Suprapubic skin (tissue), 4 donors: ENCODE data around the gene LRRTM4. TPM values are rescaled to one million over a fixed set of nuclear protein-coding genes. Genes with fewer than 3 reads are reported as not detected.

Source experiments
- DNase-seq, 2 donors: peaks; one replicate each; pipeline ENCODE4 v3.0.0-alpha.2; 2019; ENCODE audit warnings: low spot score in 2 of 2
- H3K27ac ChIP-seq: fragments of 200-600 bp; sonication (generic); one replicate; pipeline ENCODE4 v1.5.1; 2019
- H3K27me3 ChIP-seq: fragments of 200-600 bp; sonication (generic); one replicate; pipeline ENCODE4 v1.5.1; 2019
- H3K36me3 ChIP-seq: fragments of 200-600 bp; sonication (generic); one replicate; pipeline ENCODE4 v1.5.1; 2019
- H3K4me1 ChIP-seq: fragments of 200-600 bp; sonication (generic); one replicate; pipeline ENCODE4 v1.5.1; 2019
- H3K4me3 ChIP-seq: fragments of 200-600 bp; sonication (generic); one replicate; pipeline ENCODE4 v1.5.1; 2019; ENCODE audit warnings: mild to moderate bottlenecking
- H3K9me3 ChIP-seq: fragments of 200-600 bp; sonication (generic); one replicate; pipeline ENCODE4 v1.5.1; 2019
- EP300 ChIP-seq: sonication (generic); formaldehyde crosslinking; IDR thresholded peaks from one replicate; pipeline ENCODE4 v1.6.1; 2017; ENCODE audit warnings: antibody characterized with exemption
- POLR2A ChIP-seq, 2 donors: fragments of 450-650 bp; IDR thresholded peaks; one replicate each; pipeline ENCODE4 v1.6.1; 2017; ENCODE audit warnings: antibody characterized with exemption in 2 of 2, mild to moderate bottlenecking in 2 of 2, moderate library complexity in 2 of 2
- POLR2AphosphoS5 ChIP-seq, 3 donors: sonication (generic); formaldehyde crosslinking; IDR thresholded peaks; one replicate each; pipeline ENCODE4 v1.6.1; 2017; ENCODE audit warnings: antibody characterized with exemption in 3 of 3
- WGBS: methylation state at CpG from one replicate; pipeline ENCODE4 v1.1.5; 2018; 5-methylcytosine and 5-hydroxymethylcytosine counted together
- total RNA-seq, 4 donors: library from RNA; depleted of rRNA; stranded (reverse); fragments of >200 nt; gene quantifications; one replicate each; pipeline ENCODE4 v1.1.0, GENCODE V29; 2016
- TF ChIP-seq, protein P1 (sequence below), 2 donors: fragments of 200-600 bp in 1 of 2; fragments of 450-650 bp in 1 of 2; sonication (generic) in 1 of 2; IDR thresholded peaks; one replicate each; pipeline ENCODE4 v1.5.1; 2016 to 2019; ENCODE audit warnings: antibody characterized with exemption in 2 of 2, mild to moderate bottlenecking in 1 of 2, moderate library complexity in 1 of 2

The LRRTM4 gene
- total RNA-seq, 4 donors from 2014 or later, result not detected

- Histone ChIP-seq H3K4me3 (no peak overlapping the region), H3K4me1 (no peaks in the 10 kb centered on the region), H3K27ac (no peak overlapping the region), H3K9me3 (no peaks in the 10 kb centered on the region), H3K36me3 (no peaks in the 10 kb centered on the region), H3K27me3 (no peaks in the 10 kb centered on the region)
- no peak for DNase-seq
- WGBS, result 70% methylated on average over 1 of the region's 1 CpG
- TF ChIP-seq, protein P1, sequence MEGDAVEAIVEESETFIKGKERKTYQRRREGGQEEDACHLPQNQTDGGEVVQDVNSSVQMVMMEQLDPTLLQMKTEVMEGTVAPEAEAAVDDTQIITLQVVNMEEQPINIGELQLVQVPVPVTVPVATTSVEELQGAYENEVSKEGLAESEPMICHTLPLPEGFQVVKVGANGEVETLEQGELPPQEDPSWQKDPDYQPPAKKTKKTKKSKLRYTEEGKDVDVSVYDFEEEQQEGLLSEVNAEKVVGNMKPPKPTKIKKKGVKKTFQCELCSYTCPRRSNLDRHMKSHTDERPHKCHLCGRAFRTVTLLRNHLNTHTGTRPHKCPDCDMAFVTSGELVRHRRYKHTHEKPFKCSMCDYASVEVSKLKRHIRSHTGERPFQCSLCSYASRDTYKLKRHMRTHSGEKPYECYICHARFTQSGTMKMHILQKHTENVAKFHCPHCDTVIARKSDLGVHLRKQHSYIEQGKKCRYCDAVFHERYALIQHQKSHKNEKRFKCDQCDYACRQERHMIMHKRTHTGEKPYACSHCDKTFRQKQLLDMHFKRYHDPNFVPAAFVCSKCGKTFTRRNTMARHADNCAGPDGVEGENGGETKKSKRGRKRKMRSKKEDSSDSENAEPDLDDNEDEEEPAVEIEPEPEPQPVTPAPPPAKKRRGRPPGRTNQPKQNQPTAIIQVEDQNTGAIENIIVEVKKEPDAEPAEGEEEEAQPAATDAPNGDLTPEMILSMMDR (IDR thresholded peaks at IDR 0.05), result no peak
- TF ChIP-seq EP300, result no peak
- no peak for TF ChIP-seq POLR2A (IDR thresholded peaks at IDR 0.05)
Measured at GRCh38 chr2:76737607-76738006, 784.6 kb downstream of the LRRTM4 start.

DNA sequence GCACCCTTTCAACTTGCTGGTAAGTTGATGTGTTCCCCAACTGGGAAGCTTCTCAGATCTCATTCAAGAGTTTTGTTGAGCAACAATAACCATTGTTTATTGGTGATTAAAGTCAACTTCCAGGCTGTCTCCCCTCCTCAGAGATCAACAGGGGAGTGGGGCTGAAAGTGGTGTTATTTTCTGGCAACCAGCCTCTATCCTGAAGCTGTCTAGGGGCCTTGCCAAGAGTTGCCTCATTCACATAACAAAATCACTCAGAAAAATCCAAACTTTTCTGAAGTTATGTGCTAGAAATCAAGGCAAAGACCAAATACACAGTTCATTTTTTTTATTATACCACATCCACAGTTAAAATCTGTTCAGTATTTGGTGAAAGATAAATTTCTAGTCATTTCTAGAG lies 788.4 kb downstream of the LRRTM4 start:
- Histone ChIP-seq H3K27me3 (no peaks in the 10 kb centered on the region), H3K4me3 (no peak overlapping the region), H3K4me1 (no peaks in the 10 kb centered on the region), H3K9me3 (no peaks in the 10 kb centered on the region), H3K36me3 (no peaks in the 10 kb centered on the region), H3K27ac (no peak overlapping the region)
- TF ChIP-seq EP300 (no peak), POLR2AphosphoS5 (IDR thresholded peaks at IDR 0.05) (no peak), POLR2A (IDR thresholded peaks at IDR 0.05) (no peak)
- TF ChIP-seq, protein P1 (IDR thresholded peaks at IDR 0.05), result no peak
- DNase-seq, result no peak

DNA sequence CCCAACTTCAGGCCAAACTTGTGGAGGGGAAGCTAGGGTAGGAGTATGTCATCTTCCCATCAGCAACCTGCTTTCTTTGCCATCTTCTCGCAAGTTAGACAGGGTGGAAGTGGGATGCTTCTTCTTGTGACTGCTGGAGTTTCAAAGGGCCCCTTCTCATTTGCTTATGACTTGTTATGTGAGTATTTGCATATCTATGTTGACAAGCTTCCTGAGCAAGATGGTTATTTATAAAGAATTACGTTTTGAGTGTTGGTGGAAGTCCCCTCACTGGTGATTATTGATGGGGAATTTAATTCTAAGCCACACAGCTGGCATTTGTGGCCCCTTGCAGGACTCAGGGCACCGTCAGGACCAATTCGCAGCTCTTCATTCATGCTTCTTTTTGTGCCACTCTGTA lies 791.0 kb downstream of the LRRTM4 start:
- H3K27me3 ChIP-seq, result no peaks in the 10 kb centered on the region
- no peak for DNase-seq
- H3K27ac ChIP-seq, result no peak overlapping the region
- no peak for TF ChIP-seq POLR2A (IDR thresholded peaks at IDR 0.05)
- TF ChIP-seq, protein P1 (IDR thresholded peaks at IDR 0.05), result no peak
- no peak for TF ChIP-seq POLR2AphosphoS5 (IDR thresholded peaks at IDR 0.05)
- no peak for TF ChIP-seq EP300
- no peaks in the 10 kb centered on the region for H3K4me1 ChIP-seq
- H3K9me3 ChIP-seq, result no peaks in the 10 kb centered on the region
- H3K36me3 ChIP-seq, result no peaks in the 10 kb centered on the region
- 74% methylated on average over 4 of the region's 4 CpGs for WGBS
- H3K4me3 ChIP-seq, result no peak overlapping the region

DNA sequence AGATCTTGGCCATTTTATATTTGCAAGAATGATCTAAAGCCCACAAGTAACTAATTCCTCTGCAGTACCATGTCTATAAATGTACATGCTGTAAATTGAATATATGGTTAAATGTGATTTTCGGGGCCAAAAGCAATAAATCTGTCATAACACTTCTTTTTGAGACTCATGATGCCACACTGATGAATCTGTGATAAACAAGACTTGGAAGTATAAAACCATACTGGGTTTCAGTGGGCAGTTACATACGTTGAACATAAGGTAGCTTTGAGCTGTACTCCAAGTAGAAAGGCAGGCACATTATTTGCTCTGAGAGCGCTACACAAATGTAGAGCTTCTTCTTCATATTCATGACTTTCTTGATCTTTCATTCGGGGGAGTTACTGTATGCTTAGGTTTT lies 792.2 kb downstream of the LRRTM4 start:
- no peak overlapping the region for H3K4me3 ChIP-seq
- 66% methylated on average over 4 of the region's 4 CpGs for WGBS
- no peaks in the 10 kb centered on the region for H3K4me1 ChIP-seq
- H3K27ac ChIP-seq, result no peak overlapping the region
- no peaks in the 10 kb centered on the region for H3K9me3 ChIP-seq
- no peaks in the 10 kb centered on the region for H3K27me3 ChIP-seq
- no peaks in the 10 kb centered on the region for H3K36me3 ChIP-seq
- TF ChIP-seq EP300 (no peak), POLR2A (IDR thresholded peaks at IDR 0.05) (no peak), POLR2AphosphoS5 (IDR thresholded peaks at IDR 0.05) (no peak)
- TF ChIP-seq, protein P1 (IDR thresholded peaks at IDR 0.05), result no peak
- DNase-seq, result no peak

GRCh38 chr2:76721226-76721625 lies 801.0 kb downstream of the LRRTM4 start:
- WGBS, result 76% methylated on average over 3 of the region's 3 CpGs
- Histone ChIP-seq H3K9me3 (no peaks in the 10 kb centered on the region), H3K4me3 (no peak overlapping the region), H3K27me3 (no peaks in the 10 kb centered on the region), H3K27ac (no peak overlapping the region), H3K4me1 (no peaks in the 10 kb centered on the region), H3K36me3 (no peaks in the 10 kb centered on the region)
- TF ChIP-seq POLR2A (IDR thresholded peaks at IDR 0.05) (no peak), POLR2AphosphoS5 (IDR thresholded peaks at IDR 0.05) (no peak), EP300 (no peak)
- TF ChIP-seq, protein P1 (IDR thresholded peaks at IDR 0.05), result no peak
- DNase-seq, result no peak
